Heart left ventricle (tissue), 13 donors: ENCODE measurements around the gene GPR87.

Source experiments
- POLR2A ChIP-seq, 2 donors: fragments of 450-650 bp; IDR thresholded peaks; one replicate each; pipeline ENCODE4 v1.6.1; 2017; ENCODE audit warnings: antibody characterized with exemption in 2 of 2, mild to moderate bottlenecking in 2 of 2, moderate library complexity in 2 of 2
- TF ChIP-seq, protein P1 (sequence below), 12 donors: fragments of 200-600 bp; sonication (generic) in 4 of 12; IDR thresholded peaks; one replicate each; pipeline versions ENCODE4 v1.5.0 to v1.8.0; 2018 to 2022; ENCODE audit warnings: antibody characterized with exemption in 12 of 12, mild to moderate bottlenecking in 5 of 12
- donor health status: ischemic (EF 13 %, LVEDD 7.1; RV severe dilation, severe dysfunction).
- donor health status: DM: no; HTN: yes; CAD: no.
- donor health status: DM: no; HTN: no; CAD: no.
- donor health status: ischemic (EF 25% LVEDD 6.9; RV normal size, moderate dysfunction).
- donor health status: ischemic (EF 25% LVEDD 5.7; RV mildly dilated, moderate dysfunction).
- donor health status: ischemic (EF 35%, LVEDD 5.7; RV mildly dilated, moderate dysfunction).
- donor health status: nonischemic (EF 11% LVEDD 7.7; RV severe dilation, severe dysfunction).
- donor health status: DM: yes; HTN: yes; CAD: no.
- donor health status: PGD.
- donor health status: ischemic (EF 29% LVEDD 5.4; RV normal size, mild dysfunction).
- donor health status: nonischemic (EF 23%, LVEDD 6.1; RV moderate dilation, normal function).

DNA sequence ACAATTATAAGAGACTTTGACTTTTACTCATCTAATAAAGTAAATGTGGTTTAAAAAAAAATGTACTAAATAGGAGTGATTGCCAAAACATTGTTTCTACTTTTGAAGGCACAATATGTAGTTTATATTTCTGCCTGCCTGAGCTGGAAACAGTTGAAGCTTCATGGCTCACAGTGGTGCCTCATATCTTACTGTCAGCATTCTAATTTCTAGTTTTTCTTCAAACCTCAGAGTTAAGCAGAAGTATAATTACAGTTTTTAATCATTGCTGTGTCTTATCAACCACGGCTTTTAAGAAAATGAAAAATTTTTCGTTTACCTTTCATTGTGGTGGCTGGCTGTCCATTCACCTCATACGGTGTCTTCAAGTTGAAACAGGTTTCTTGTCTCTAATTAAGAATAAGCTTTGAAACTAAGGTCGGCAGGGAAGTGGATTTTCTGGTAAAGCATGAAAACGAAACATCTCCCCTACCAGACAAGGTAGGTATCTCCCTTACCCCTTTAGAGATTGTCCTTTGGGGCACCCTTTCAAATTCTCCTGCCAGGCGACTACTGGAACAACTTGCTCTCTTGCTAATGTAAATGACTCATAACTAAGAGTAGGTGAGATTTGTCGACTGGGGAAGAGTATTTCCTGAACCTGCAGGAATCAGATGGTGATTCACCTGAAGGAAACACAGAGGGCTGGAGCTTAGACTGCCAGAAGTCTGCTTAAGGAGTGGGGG lies at the start of gene GPR87:
- TF ChIP-seq, protein P1, sequence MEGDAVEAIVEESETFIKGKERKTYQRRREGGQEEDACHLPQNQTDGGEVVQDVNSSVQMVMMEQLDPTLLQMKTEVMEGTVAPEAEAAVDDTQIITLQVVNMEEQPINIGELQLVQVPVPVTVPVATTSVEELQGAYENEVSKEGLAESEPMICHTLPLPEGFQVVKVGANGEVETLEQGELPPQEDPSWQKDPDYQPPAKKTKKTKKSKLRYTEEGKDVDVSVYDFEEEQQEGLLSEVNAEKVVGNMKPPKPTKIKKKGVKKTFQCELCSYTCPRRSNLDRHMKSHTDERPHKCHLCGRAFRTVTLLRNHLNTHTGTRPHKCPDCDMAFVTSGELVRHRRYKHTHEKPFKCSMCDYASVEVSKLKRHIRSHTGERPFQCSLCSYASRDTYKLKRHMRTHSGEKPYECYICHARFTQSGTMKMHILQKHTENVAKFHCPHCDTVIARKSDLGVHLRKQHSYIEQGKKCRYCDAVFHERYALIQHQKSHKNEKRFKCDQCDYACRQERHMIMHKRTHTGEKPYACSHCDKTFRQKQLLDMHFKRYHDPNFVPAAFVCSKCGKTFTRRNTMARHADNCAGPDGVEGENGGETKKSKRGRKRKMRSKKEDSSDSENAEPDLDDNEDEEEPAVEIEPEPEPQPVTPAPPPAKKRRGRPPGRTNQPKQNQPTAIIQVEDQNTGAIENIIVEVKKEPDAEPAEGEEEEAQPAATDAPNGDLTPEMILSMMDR (IDR thresholded peaks at IDR 0.05), result no peak
- no peak for TF ChIP-seq POLR2A (IDR thresholded peaks at IDR 0.05)
